ENCODE results near the gene KRT17.

Gene KRT17

GRCh38 chr17:41600318-41600717 lies 24.1 kb downstream of the KRT17 start:
- no peak for DNase-seq
- no peaks in the 10 kb centered on the region for H3K4me1 ChIP-seq
- H3K4me3 ChIP-seq: no peak overlapping the region
- no peaks in the 10 kb centered on the region for H3K36me3 ChIP-seq
- no peak for TF ChIP-seq CTCF (IDR thresholded peaks at IDR 0.05)
- H3K27me3 ChIP-seq: no peaks in the 10 kb centered on the region
- H3K27ac ChIP-seq: no peak overlapping the region
- no peaks in the 10 kb centered on the region for H3K9me3 ChIP-seq
- intact Hi-C loops (cut with DNase I; ENCODE audit: low total_unique reads): no loop called here

GRCh38 chr17:41599680-41600079 lies 24.7 kb downstream of the KRT17 start:
- Histone ChIP-seq H3K36me3 (no peaks in the 10 kb centered on the region), H3K9me3 (no peaks in the 10 kb centered on the region), H3K4me3 (no peak overlapping the region), H3K4me1 (no peaks in the 10 kb centered on the region), H3K27ac (no peak overlapping the region), H3K27me3 (no peaks in the 10 kb centered on the region)
- intact Hi-C loops (cut with DNase I; ENCODE audit: low total_unique reads): no loop called here
- DNase-seq: no peak
- TF ChIP-seq CTCF (IDR thresholded peaks at IDR 0.05): no peak

GRCh38 chr17:41595585-41595984 lies 28.8 kb downstream of the KRT17 start:
- TF ChIP-seq CTCF (IDR thresholded peaks at IDR 0.05): no peak
- Histone ChIP-seq H3K9me3 (no peaks in the 10 kb centered on the region), H3K27me3 (peaks cover 0 to 8% of the 10 kb centered on the region in 2 donors), H3K4me1 (no peaks in the 10 kb centered on the region), H3K36me3 (no peaks in the 10 kb centered on the region), H3K4me3 (no peak overlapping the region), H3K27ac (no peak overlapping the region)
- no peak for DNase-seq
- intact Hi-C loops (cut with DNase I; ENCODE audit: low total_unique reads): no loop called here

- no peak overlapping the region for H3K27ac ChIP-seq
- no peak overlapping the region for H3K4me3 ChIP-seq
- H3K9me3 ChIP-seq: no peaks in the 10 kb centered on the region
- TF ChIP-seq CTCF (IDR thresholded peaks at IDR 0.05): no peak
- intact Hi-C loops (cut with DNase I; ENCODE audit: low total_unique reads): no loop called here
- peaks cover 0 to under 1% (median under 1%) of the 10 kb centered on the region in 4 donors for H3K4me1 ChIP-seq
- H3K36me3 ChIP-seq: no peaks in the 10 kb centered on the region
- H3K27me3 ChIP-seq: peaks cover 0 to 8% of the 10 kb centered on the region in 2 donors
- DNase-seq: no peak
These were observed 29.9 kb downstream of the KRT17 start for GRCh38 chr17:41594363-41594915.

- Histone ChIP-seq H3K27ac (no peak overlapping the region), H3K9me3 (no peaks in the 10 kb centered on the region), H3K4me1 (peaks cover 0 to 8% (median 3%) of the 10 kb centered on the region in 4 donors), H3K36me3 (no peaks in the 10 kb centered on the region), H3K27me3 (peaks cover 0 to 8% of the 10 kb centered on the region in 2 donors), H3K4me3 (no peak overlapping the region)
- intact Hi-C loops (cut with DNase I; ENCODE audit: low total_unique reads): no loop called here
- no peak for DNase-seq
- no peak for TF ChIP-seq CTCF (IDR thresholded peaks at IDR 0.05)
These were observed 30.9 kb downstream of the KRT17 start for GRCh38 chr17:41593306-41593981.
